Measurements from ENCODE around the gene RER1.

Gene RER1

GRCh38 chr1:2409745-2410144 is 18.1 kb downstream of the RER1 start:
- FAIRE-seq: no peak

DNA sequence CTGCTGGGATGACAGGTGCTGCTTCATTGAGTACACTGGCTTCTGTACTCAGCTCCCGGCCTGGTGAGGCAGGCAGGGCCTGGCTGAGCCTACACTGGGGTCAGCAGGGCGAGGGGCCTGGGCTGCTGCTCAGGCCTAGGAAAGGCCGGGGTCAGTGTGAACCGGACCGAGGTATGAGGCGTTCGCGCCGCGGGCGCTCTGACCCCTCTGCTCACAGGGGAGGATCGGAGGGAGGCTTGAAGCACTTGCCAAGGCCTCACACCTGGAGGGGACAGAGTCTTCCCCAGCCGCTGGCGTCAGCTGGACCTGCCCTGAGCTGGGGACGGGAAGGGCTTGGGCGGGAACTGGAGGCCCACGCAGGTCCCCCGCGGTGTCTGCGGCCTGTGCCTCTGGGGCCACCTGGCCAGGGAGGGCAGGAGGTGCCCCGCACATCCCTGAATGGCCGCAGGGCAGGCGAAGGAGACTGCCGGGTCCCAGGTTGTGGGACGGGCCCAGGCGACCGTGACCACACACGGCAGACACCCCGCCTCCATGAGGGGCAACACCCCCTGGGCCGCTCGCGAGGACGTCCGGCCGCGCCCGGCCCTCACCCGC is 20.3 kb downstream of the RER1 start:
- no peak for FAIRE-seq

DNA sequence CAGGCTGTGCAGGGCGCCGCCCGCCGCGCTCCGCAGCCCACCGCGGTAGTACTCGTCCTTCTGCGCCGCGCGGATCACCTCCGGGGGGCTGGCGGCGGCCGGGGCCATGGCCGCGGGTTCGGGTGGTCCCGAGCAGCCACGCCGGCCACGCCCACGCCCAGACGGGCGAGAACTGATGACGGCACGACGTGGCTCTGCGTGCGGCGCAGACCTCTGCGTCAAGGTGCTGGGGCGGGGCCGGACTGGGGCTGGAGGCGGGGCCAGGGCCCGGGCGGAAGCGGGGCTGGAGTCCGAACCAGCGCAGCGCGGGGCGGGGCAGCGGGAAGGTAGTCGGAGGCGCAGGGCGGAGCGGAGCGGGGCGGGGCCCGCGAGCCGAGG is 20.7 kb downstream of the RER1 start, which contains the start of gene PEX10:
Gene PEX10, minus strand, starts transcription at position 170 of the 378 bp plus-strand sequence. Its CDS starts 62 bp downstream, at position 108.
- FAIRE-seq: no peak

DNA sequence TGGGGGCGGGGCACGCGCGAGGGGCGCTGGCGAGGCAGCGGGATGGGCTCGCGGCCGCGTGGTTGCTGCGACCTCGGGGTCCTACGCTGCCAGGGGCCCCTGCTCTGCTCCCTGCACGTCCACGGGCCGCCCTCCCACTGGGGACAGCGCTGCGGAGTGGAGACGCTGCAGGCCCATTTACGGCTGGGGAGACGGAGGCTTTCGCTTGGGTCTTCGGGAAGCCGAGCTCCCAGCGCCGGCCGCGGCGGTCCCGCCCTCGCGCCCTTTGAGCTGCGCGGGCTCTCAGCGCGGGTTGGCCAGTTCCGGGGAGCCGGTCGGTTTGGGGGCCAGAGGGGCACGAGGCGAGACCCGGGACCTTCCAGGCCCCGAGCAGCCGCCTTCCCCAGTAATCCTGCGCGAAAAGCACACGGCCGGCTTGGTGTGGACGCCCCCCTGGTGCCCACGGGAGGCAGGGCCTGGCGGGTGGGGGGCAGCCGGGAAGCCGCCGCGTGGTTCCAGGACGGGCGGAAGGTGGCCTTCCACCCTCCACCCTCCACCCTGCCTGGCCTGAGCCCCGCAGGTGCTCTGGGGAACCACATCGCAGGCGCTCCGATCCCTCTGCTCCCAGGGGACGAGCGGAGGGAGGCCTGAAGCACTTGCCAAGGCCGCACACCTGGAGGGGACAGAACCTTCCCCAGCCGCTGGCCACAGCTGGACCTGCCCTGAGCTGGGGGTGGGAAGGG is 21.3 kb downstream of the RER1 start:
- no peak for FAIRE-seq

GRCh38 chr1:2413495-2414296 is 22.1 kb downstream of the RER1 start:
- no peak for FAIRE-seq

DNA sequence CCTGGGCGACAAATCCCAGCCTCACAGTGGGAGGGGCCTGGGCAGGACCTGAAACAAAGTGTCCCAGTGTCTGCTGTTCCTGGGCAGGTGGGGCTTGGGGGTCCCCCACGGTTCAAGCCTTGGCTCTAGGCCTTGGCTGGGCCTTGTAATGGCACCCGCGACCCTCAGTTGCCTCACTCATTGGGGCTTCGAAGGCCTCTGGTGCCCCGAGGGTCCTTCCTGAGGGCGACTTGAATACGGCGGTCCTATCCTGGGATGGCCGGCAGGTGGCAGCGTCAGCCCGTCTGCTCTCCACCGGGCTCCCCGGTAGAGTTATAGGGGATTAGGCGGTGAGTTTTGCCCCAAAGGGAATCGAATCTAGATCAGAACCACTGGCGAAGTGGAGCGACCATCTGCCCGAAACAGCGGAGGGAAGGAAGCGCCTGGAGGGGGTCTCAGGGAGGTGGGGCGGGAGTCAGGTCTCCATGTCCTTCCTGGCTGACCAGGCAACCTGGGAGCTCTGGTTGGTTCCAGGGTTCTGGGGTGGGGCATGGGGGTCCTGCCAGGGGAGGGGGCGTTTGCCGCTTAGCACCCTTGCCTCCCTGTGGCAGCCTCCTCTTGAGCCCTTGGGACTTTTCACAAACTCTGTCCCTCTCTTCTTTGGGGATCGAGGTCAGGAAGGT is 22.8 kb downstream of the RER1 start:
- no peak for FAIRE-seq

- no peak for FAIRE-seq
Measured at GRCh38 chr1:2415337-2415736, 23.7 kb downstream of the RER1 start.

DNA sequence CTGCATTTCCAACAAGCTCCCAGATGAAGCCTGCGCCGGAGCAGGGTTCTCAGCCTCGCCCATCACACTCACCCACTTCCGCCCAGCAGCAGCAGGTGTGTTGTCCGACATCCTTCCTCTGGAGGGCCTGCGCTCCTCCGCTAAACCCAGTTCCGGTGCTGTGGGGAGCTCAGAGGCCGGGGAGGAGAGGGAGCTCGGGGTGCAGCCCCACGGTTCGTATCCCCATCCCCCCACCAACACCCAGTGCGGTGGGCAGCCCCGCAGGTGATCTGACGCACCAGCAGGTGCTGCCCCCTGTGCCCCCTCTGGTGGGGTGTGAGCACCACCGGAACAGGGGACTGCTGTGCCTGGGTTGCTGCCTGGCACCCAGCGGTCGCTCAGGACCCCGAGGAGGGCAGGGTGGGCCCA is 24.2 kb downstream of the RER1 start:
- FAIRE-seq: no peak

DNA sequence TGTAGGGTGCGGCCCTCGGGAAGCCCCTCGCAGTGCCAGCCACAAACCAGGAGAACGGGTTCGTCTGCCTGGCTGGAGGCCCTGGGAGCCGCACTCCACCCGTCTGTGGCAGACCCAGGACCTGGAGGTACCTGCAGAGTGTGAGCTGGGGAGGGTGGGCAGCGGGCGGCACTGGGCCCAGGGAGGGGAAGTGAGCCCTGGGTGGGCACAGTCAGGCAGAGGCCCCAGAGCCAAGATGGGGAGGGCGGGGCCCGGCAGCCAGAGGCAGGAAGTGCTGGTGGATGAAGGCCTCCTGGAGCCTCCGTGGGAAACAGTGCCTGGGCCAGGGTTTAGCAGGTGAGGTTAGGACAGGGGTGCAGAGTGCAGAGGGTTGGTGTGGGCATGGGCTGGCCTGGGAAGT is 24.8 kb downstream of the RER1 start:
- no peak for FAIRE-seq

- FAIRE-seq: no peak
Measured at GRCh38 chr1:2417083-2417832, 25.6 kb downstream of the RER1 start.

- FAIRE-seq: no peak
Measured at GRCh38 chr1:2417833-2418225, 26.2 kb downstream of the RER1 start.

GRCh38 chr1:2418791-2419320 is 27.2 kb downstream of the RER1 start:
- FAIRE-seq: no peak

DNA sequence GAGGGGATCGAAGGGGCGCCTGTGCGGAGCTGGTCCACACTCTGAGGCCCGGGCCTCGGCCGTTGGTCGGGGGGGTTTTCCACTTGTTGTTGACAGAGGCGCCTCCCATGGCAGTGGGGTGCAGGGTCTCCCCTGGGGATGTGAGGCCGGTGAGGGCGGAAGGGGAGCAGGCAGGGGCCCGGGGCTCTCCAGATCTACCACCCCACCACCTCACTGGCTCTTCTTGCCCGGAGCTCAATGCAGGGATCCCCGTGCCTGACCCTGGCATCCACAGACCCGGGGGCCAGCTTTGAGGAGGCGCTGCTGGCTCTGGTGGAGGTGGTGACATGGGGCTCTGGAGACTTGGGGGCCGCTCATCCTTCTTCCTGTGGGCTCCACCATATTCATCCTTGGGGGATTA is 27.8 kb downstream of the RER1 start:
- FAIRE-seq: no peak

DNA sequence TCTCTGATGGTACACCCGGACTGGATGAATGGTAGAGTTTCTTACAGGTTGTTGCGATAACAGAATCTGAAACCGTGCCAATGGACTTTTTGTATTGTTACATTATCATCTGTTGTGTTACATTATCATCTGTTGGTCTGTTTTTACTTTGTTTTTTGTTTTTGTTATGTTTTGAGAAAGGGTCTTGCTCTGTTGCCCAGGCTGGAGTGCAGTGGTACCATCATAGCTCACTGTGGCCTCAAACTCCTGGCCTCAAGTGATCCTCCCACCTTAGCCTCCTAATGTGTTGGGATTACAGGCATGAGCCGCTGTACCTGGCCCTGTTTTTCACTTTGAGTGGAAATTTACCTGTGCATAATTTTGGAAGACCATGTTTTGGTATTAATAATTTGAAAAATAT is 30.9 kb downstream of the RER1 start:
- FAIRE-seq: no peak

GRCh38 chr1:2425892-2426291 is 34.3 kb downstream of the RER1 start:
- FAIRE-seq: no peak

DNA sequence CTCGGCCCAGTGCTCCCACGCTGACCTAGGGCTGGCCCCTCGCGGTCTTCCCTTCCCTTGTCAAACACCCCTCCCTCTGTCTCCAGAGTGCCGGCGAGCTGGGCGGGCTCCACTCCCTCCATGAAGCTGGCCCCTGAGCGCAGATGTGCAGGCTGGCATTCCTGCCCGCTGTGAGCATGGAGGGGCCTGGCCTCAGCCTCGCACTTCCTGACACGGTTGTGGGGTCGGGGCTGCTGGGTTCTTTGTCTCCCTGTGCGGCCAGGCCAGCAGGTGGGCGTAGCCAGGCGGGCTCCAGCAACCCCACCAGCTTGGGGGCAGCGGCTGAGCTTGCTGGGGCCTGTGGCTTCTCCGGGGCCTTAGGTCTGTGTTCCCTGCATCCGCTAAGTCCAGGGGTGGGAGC is 34.9 kb downstream of the RER1 start:
- FAIRE-seq: no peak

GRCh38 chr1:2427051-2427450 is 35.4 kb downstream of the RER1 start:
- FAIRE-seq: no peak

- FAIRE-seq: no peak
Measured at GRCh38 chr1:2427976-2428375, 36.3 kb downstream of the RER1 start.

DNA sequence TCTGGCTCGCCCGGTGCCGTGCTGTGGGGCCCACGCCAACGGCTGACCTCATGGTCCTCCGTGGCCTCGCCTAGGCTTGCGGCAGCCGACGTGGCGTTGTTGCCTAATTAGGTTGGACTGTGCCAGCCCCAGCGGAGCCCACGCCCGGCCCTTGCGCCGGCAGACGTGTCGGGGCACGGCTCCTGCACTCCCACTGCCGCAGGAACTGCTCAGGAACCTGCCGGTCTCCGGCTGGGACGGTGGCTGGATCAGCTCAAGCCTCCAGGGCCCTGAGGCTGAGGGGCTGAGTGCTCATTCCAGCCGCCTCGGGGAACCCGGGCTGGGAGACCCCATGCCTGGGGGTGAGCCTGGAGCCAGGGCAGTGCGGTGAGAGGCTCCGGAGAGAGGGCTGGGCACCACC is 36.8 kb downstream of the RER1 start:
- FAIRE-seq: no peak

DNA sequence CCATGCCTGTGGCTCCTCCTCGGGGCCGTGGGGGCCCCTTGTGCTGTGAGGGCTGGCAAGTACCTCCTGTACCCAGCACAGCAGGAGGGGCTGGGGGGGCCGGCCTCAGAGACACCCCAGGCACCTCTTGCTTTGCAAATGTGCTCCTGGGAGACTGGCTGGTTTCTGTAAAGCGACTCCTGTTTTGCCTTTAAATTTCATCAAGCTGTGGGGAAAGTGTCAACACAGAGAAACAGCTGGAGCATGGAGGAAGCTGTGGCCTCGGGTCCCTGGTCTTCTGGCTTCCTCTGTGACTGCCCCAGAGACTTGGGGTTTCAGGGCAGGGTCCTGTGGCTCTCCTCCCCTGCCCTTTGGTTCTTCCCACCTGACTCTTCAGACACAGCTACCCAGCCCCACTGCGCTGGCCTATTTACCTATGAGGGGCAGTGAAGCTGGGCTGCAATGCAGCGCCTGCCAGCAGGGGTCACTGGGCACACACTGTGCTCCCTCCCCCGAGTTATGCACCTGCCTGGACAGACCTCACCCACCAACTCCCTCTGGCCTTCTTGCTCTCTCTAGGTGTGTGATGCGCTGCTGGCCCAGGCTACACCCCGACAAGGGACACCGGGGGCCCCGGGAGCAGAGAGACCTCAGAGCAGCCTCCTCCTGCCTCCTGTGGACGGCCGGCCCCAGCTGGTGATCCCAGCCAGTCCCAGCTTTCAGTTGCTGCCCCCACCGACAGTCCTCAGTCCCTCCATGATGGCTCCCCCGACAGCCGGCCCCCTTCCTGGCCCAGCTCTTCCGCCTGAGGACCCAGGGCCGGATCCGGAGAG is 38.3 kb downstream of the RER1 start:
- no peak for FAIRE-seq

DNA sequence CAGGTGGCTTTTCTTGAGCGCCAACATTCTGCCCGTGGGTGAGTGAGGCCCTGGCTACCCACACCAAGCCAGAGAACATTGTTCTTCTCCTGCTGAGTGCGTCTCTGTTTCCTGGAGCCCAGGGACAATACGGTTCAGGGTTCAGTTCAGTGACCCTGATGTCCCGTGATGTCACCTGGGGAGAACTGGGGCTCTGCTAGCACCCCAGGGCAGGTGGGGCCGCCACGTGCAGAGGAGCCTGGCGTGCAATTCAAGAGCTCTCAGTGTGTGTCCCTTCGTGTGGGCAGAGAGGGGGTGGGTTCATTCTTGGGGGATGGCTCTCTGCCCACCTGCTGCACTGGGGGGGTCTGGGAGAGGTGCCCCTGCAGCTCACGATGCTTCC is 38.9 kb downstream of the RER1 start:
- FAIRE-seq: no peak

- no peak for FAIRE-seq
Measured at GRCh38 chr1:2431103-2431502, 39.5 kb downstream of the RER1 start.
